Natural killer cell (primary cell): ENCODE data around the gene EXOSC5. TPM values are rescaled to one million over a fixed set of nuclear protein-coding genes. Genes with fewer than 3 reads are reported as not detected.

ENCODE experiments used
- ATAC-seq, 3 donors: fragments of 150-1000 bp in 2 of 3; fragments of 200-7000 bp in 1 of 3; cut with Tn5 transposase; 1 replicate in 1 of 3; 2 replicates in 2 of 3; pipeline ENCODE4 v1.10.0; 2021; ENCODE audit warnings: mild to moderate bottlenecking in 2 of 3, moderate library complexity in 2 of 3
- DNase-seq, 2 donors: peaks; one replicate each; pipeline versions ENCODE4 v3.0.0 to v3.0.0-alpha.2; 2013 to 2021; ENCODE audit warnings: mixed read lengths in 1 of 2
- H3K27ac ChIP-seq: one replicate; pipeline ENCODE4 v1.5.1; 2013; ENCODE audit warnings: mild to moderate bottlenecking, low read length
- H3K27me3 ChIP-seq: one replicate; pipeline ENCODE4 v1.6.1; 2013; ENCODE audit warnings: low read length; ENCODE audit not compliant: control insufficient read depth, insufficient read depth
- H3K36me3 ChIP-seq: one replicate; pipeline ENCODE4 v1.6.1; 2013; ENCODE audit warnings: low read length; ENCODE audit not compliant: control insufficient read depth, insufficient read depth
- H3K4me1 ChIP-seq: one replicate; pipeline ENCODE4 v1.6.1; 2013; ENCODE audit warnings: low read length; ENCODE audit not compliant: control insufficient read depth, insufficient read depth
- H3K4me3 ChIP-seq: one replicate; pipeline ENCODE4 v1.5.1; 2013; ENCODE audit warnings: low read length
- H3K9me3 ChIP-seq: one replicate; pipeline ENCODE4 v1.6.1; 2013; ENCODE audit warnings: low read length; ENCODE audit not compliant: control insufficient read depth, insufficient read depth
- H3K27ac Mint-ChIP-seq, 2 donors: one replicate each; pipeline ENCODE4 v1.8.0; 2022; ENCODE audit warnings: mild to moderate bottlenecking in 2 of 2, mixed read lengths in 2 of 2, moderate library complexity in 1 of 2
- H3K27me3 Mint-ChIP-seq, 2 donors: one replicate each; pipeline ENCODE4 v1.8.0; 2022; ENCODE audit warnings: low read depth in 2 of 2, mixed read lengths in 2 of 2
- H3K36me3 Mint-ChIP-seq: one replicate; pipeline ENCODE4 v1.8.0; 2022; ENCODE audit warnings: mixed read lengths
- H3K4me1 Mint-ChIP-seq, 2 donors: one replicate each; pipeline ENCODE4 v1.8.0; 2022; ENCODE audit warnings: mixed read lengths in 2 of 2
- H3K4me3 Mint-ChIP-seq: one replicate; pipeline ENCODE4 v1.8.0; 2022; ENCODE audit warnings: mild to moderate bottlenecking, moderate library complexity, mixed read lengths
- H3K9me3 Mint-ChIP-seq, 2 donors: one replicate each; pipeline ENCODE4 v1.8.0; 2022; ENCODE audit warnings: mixed read lengths in 2 of 2
- WGBS: methylation state at CpG from one replicate; pipeline ENCODE4 v1.1.7; 2013; ENCODE audit warnings: missing lambda C conversion rate; ENCODE audit not compliant: insufficient coverage; 5-methylcytosine and 5-hydroxymethylcytosine counted together
- intact Hi-C: fragments of 100-400 bp; cut with micrococcal nuclease; formaldehyde crosslinking; loops from one replicate; pipeline ENCODE4 v1.14.2; 2022
- total RNA-seq, 4 donors: library from RNA; stranded (reverse); fragments of 120-200 nt in 1 of 4; gene quantifications; one replicate each; pipeline versions ENCODE4 v1.2.3 to v1.2.4, GENCODE V29; 2013 to 2022
- TF ChIP-seq, protein P1 (sequence below): fragments of 200-600 bp; IDR thresholded peaks from one replicate; pipeline ENCODE4 v1.8.0; 2022; ENCODE audit warnings: antibody characterized with exemption

Gene EXOSC5
- total RNA-seq, 3 donors from 2014 or later (not counting 1 experiment from before 2014, with no cell fraction given): 9.0 to 11.6 (median 9.5) TPM

DNA sequence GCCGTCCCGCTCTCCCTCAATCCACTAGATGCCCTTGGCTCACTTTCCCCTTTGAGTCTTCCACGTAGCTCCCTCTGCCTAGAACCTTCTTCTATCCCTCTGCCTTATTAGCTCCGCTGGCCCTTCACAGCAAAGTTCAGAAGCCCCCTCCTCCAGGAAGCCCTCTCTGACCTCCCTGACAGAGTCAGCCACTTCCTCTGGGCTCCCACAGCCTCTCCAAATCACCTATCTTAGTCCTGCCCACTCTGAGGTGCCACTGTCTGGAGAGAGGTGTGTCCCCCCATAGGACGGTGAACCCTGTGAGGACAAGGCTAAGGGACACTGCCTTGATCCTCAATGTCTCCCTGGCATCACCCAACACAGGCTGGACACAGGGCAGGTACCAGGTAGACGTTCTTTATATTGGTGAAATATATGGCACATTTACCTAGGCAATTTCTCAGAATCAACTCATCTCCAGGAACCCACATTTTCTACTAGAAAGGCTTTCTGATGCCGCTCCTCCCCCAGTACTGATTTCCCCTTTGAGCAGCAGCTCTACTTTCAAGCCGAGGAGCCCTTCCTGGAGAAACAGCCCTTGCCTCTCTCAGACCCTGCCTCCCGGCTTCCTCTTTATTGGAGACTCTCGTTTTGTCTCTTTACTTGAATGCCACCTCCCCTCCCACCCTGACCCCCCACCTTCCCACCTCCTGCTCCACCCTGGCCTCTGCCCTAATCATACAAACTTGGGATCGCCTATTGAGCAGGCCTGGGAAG is 40.0 kb downstream of the EXOSC5 start:
- Histone ChIP-seq H3K36me3 (peaks cover 2% of the 10 kb centered on the region), H3K4me1 (peaks cover 43% of the 10 kb centered on the region), H3K9me3 (no peaks in the 10 kb centered on the region), H3K27me3 (no peaks in the 10 kb centered on the region), H3K4me3 (no peak overlapping the region), H3K27ac (no peak overlapping the region)
- intact Hi-C loops: no loop called here
- DNase-seq: peak in 1 of 2 donors; percentile 59
- WGBS: 73% methylated on average over 11 of the region's 11 CpGs
- Mint-ChIP-seq H3K4me3 (peak overlapping the region; percentile 57), H3K36me3 (peaks cover 2% of the 10 kb centered on the region), H3K4me1 (peaks cover 34 to 45% of the 10 kb centered on the region in 2 donors), H3K27me3 (no peaks in the 10 kb centered on the region), H3K9me3 (no peaks in the 10 kb centered on the region), H3K27ac (peak overlapping the region; percentile 77 to 96)
- ATAC-seq: no peak
- TF ChIP-seq, protein P1, sequence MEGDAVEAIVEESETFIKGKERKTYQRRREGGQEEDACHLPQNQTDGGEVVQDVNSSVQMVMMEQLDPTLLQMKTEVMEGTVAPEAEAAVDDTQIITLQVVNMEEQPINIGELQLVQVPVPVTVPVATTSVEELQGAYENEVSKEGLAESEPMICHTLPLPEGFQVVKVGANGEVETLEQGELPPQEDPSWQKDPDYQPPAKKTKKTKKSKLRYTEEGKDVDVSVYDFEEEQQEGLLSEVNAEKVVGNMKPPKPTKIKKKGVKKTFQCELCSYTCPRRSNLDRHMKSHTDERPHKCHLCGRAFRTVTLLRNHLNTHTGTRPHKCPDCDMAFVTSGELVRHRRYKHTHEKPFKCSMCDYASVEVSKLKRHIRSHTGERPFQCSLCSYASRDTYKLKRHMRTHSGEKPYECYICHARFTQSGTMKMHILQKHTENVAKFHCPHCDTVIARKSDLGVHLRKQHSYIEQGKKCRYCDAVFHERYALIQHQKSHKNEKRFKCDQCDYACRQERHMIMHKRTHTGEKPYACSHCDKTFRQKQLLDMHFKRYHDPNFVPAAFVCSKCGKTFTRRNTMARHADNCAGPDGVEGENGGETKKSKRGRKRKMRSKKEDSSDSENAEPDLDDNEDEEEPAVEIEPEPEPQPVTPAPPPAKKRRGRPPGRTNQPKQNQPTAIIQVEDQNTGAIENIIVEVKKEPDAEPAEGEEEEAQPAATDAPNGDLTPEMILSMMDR: no peak

DNA sequence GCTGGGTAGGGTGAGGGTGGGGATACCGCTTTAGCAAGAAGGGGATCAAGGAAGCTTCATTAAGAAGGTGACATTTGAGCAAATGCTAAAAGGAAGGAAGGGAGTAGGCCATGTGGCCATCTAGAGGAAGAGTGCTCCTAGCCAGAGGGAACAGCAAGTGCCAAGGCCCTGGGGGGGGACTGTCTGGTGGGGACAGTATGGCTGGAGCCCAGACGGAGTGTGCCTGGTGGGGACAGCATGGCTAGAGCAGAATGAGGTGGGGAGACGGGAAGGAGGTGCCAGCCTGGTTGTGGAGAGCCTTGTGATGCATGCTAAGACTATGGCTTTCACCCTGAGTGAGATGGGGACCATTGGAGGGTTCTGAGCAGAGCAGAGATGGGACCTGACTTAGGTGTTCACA is 41.4 kb downstream of the EXOSC5 start:
- DNase-seq (no peak), ATAC-seq (no peak)
- TF ChIP-seq, protein P1: no peak
- Histone ChIP-seq H3K9me3 (no peaks in the 10 kb centered on the region), H3K4me3 (no peak overlapping the region), H3K27ac (peak overlapping the region; percentile 23), H3K36me3 (no peaks in the 10 kb centered on the region), H3K27me3 (no peaks in the 10 kb centered on the region), H3K4me1 (peaks cover 46% of the 10 kb centered on the region)
- Mint-ChIP-seq H3K36me3 (peaks cover 7% of the 10 kb centered on the region), H3K4me1 (peaks cover 38 to 55% of the 10 kb centered on the region in 2 donors), H3K27ac (peak overlapping the region; percentile 85 to 96), H3K4me3 (no peak overlapping the region), H3K27me3 (peaks cover 0 to 2% of the 10 kb centered on the region in 2 donors), H3K9me3 (no peaks in the 10 kb centered on the region)
- WGBS: 79% methylated on average over 3 of the region's 3 CpGs
- intact Hi-C loops: loop anchor here (2.0 kb wide), 1 partner anchor 151 kb away; no protein-coding TSS in a partner anchor

DNA sequence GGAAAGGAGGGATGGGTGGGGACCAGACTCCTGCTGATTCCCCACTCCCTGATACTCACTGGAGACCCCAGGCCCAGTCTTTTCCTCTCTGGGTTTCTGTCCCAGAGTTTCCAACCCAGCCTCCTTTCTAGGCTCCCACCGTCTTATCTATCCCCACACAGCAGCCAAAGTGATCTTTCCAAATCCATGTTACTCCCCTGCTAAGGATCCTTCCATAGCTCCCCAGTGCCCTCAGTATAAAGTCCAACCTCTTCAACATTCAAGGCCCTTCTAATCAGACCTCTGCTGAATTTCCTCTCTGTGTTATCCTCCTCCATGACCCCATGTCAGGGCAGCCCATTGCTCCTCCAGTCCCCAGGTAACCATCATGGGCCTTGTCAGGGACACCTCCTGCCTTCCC is 42.1 kb downstream of the EXOSC5 start:
- TF ChIP-seq, protein P1: no peak
- H3K4me3 ChIP-seq: no peak overlapping the region
- no peaks in the 10 kb centered on the region for H3K27me3 ChIP-seq
- peaks cover 54% of the 10 kb centered on the region for H3K4me1 ChIP-seq
- Mint-ChIP-seq H3K4me1 (peaks cover 43 to 63% of the 10 kb centered on the region in 2 donors), H3K36me3 (peaks cover 7% of the 10 kb centered on the region), H3K4me3 (peak overlapping the region; percentile 79), H3K27ac (peak overlapping the region; percentile 85 to 96), H3K27me3 (peaks cover 0 to 2% of the 10 kb centered on the region in 2 donors), H3K9me3 (no peaks in the 10 kb centered on the region)
- 86% methylated on average over 1 of the region's 1 CpG for WGBS
- DNase-seq (no peak), ATAC-seq (no peak)
- no peaks in the 10 kb centered on the region for H3K9me3 ChIP-seq
- H3K36me3 ChIP-seq: no peaks in the 10 kb centered on the region
- intact Hi-C loops: loop anchor here (2.0 kb wide), 1 partner anchor 150 kb away; no protein-coding TSS in a partner anchor
- H3K27ac ChIP-seq: no peak overlapping the region
